IPS-15b (cell line): ENCODE results near the gene INF2.
"Not testable (repeated sequence)": the region's sequence is repeated elsewhere in the genome, so short reads cannot be mapped to it uniquely, and the experiment has no call there.

Experiments
- H3K27me3 ChIP-seq: one replicate; pipeline ENCODE4 v1.6.1; 2013; ENCODE audit warnings: low read length; ENCODE audit not compliant: control insufficient read depth, insufficient read depth
- H3K36me3 ChIP-seq: one replicate; pipeline ENCODE4 v1.6.1; 2013; ENCODE audit warnings: low read length; ENCODE audit not compliant: control insufficient read depth, insufficient read depth
- H3K4me1 ChIP-seq: one replicate; pipeline ENCODE4 v1.6.1; 2013; ENCODE audit warnings: mild to moderate bottlenecking, low read length; ENCODE audit not compliant: control insufficient read depth, insufficient read depth
- H3K4me3 ChIP-seq: one replicate; pipeline ENCODE4 v1.5.1; 2013; ENCODE audit warnings: low read depth, low read length
- H3K9ac ChIP-seq: one replicate; pipeline ENCODE4 v1.6.1; 2013; ENCODE audit warnings: low read depth, mild to moderate bottlenecking, low read length
- H3K9me3 ChIP-seq: one replicate; pipeline ENCODE4 v1.6.1; 2013; ENCODE audit warnings: mild to moderate bottlenecking, low read length; ENCODE audit not compliant: control insufficient read depth, insufficient read depth

Gene INF2

DNA sequence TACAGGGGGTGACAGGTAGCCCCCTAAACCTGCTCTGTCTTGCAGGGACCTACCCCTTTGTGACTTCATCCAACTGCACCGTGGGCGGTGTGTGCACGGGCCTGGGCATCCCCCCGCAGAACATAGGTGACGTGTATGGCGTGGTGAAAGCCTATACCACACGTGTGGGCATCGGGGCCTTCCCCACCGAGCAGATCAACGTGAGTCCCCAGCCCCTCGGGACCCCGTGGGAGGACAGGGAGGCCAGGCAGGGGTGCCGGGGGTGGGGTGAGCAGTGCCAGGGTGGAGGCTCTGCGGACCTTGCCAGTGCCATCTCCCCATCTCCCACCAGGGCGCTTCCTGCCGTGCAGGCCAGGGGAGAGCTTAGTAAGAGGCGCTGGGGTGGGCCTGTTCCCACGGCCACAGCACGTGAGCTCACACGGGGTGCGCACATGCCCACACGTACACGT, 52.4 kb downstream of the INF2 start:
- peaks cover 7% of the 10 kb centered on the region for H3K36me3 ChIP-seq
- H3K9ac ChIP-seq = no peak overlapping the region
- no peaks in the 10 kb centered on the region for H3K4me1 ChIP-seq
- no peak overlapping the region for H3K4me3 ChIP-seq
- H3K27me3 ChIP-seq = no peaks in the 10 kb centered on the region
- H3K9me3 ChIP-seq = no peaks in the 10 kb centered on the region

DNA sequence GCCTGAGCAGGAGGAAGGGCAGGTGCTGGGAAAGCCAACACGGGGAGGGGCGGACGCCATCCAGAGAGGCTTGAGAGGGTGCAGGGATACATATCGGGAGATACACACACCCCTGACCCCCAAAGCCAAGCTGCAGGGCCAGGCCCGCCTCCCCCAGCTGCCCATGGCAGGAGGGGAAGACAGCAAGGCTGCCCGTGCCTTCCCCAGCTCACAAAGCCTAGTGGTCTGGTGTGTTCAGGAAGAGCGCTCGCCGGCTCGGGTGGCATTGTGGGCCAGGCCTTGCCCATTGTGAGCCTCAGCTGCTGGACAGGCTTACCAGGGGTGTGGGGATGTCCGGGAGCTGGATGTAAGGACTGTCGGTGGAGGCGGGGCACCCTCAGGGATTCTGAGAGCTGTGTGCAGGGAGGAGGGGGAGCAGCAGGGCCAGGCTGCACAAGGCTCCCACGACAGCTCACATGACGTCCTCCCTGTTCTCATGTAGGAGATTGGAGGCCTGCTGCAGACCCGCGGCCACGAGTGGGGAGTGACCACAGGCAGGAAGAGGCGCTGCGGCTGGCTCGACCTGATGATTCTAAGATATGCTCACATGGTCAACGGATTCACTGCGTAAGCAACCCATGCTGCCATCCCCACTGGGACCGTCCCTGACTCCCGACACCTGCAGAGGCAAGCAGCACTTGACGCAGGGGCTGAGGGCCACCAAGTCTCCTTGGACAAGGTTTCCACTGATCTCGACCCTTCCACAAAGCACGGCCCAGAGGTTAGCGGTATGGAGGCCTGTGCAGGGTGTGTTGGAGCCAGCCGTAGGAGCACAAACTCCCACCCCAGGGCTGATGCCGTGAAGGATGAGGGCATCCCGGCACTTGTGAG, 53.4 kb downstream of the INF2 start:
- no peaks in the 10 kb centered on the region for H3K4me1 ChIP-seq
- H3K9me3 ChIP-seq = no peaks in the 10 kb centered on the region
- no peaks in the 10 kb centered on the region for H3K27me3 ChIP-seq
- H3K9ac ChIP-seq = no peak overlapping the region
- H3K4me3 ChIP-seq = no peak overlapping the region
- peaks cover 7% of the 10 kb centered on the region for H3K36me3 ChIP-seq

DNA sequence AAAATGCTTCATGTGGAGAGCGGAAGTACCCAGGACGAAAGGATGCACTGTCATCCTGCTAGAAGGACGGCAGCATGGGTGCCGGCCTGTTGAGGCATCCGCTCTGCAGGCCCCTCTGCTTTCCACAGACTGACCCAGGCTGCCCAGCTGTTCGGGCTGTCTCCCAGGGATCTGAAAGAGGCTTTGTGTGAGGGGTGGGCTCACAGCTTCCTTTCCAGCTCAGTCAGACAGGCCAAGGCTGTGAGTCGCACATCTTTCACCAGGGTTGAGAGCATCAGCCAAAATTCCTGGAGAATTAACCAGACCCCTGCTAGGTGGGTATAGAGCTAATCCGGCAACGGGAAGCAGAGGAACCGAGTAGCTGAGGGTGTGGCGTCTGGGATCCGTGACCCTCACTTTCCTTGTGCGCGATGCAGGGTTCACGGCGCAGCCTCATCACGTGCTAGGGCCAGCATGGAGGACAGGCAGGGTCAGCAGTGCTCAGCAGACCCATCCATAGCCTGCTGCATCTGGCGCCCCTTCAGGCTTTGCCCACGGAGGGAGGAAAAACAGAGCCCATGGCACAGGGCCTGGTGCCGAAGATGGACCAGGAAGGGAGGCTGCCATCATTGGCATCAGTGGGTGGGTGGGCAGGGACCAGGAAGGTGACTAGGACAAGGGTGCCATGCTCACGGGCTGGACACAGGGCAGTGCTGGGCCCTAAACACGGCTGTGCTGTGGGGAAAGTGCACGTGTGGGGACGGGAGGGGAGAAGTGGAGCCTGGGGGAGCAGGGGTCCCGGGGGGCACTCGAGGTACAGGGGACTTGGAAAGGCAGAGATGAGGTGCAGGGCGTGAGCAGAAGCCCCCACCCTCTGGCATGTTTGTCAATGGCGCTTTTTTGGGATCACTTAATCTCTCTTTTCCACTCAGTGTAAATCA, 54.3 kb downstream of the INF2 start:
- Histone ChIP-seq H3K4me1 (no peaks in the 10 kb centered on the region), H3K9ac (no peak overlapping the region), H3K9me3 (no peaks in the 10 kb centered on the region), H3K36me3 (peaks cover 7% of the 10 kb centered on the region), H3K27me3 (no peaks in the 10 kb centered on the region), H3K4me3 (no peak overlapping the region)

DNA sequence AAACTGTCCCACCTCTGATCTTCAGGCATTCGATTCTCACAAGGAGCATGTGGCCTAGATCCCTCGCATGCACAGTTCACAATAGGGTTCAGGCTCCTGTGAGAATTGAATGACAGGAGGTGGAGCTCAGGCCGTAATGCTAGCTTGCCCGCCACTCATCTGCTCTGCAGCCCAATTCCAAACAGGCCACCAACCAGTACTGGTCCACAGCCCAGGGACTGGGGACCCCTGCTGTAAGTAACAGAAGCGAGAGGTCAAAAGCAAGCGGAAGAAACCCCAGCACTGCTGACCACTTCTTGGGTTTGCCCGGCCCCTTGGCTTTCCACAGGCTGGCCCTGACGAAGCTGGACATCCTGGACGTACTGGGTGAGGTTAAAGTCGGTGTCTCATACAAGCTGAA, 55.1 kb downstream of the INF2 start:
- H3K27me3 ChIP-seq = no peaks in the 10 kb centered on the region
- no peak overlapping the region for H3K4me3 ChIP-seq
- no peaks in the 10 kb centered on the region for H3K4me1 ChIP-seq
- no peak overlapping the region for H3K9ac ChIP-seq
- peaks cover 7% of the 10 kb centered on the region for H3K36me3 ChIP-seq
- H3K9me3 ChIP-seq = no peaks in the 10 kb centered on the region

DNA sequence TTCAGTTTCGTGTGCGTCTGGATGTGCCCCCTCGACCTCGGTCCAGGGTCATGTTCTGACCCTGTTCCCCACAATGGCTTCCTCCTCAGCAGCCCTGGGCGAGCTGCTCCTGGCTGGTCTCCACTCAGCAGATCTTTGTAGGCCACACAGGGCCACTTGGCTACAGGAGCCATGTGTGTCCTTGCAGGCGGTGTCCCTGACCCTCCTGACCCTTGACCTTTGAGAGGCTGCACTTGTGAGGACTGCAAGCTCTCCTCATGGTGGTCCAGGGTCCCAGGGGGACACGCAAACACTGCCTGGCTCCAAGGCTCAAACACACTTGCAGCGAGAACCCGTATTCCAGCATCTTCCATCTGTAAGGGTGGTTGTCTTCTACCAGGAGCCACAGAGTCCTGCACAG, 56.0 kb downstream of the INF2 start:
- Histone ChIP-seq H3K9me3 (no peaks in the 10 kb centered on the region), H3K27me3 (no peaks in the 10 kb centered on the region), H3K4me1 (no peaks in the 10 kb centered on the region), H3K36me3 (peaks cover 7% of the 10 kb centered on the region), H3K4me3 (no peak overlapping the region), H3K9ac (no peak overlapping the region)

DNA sequence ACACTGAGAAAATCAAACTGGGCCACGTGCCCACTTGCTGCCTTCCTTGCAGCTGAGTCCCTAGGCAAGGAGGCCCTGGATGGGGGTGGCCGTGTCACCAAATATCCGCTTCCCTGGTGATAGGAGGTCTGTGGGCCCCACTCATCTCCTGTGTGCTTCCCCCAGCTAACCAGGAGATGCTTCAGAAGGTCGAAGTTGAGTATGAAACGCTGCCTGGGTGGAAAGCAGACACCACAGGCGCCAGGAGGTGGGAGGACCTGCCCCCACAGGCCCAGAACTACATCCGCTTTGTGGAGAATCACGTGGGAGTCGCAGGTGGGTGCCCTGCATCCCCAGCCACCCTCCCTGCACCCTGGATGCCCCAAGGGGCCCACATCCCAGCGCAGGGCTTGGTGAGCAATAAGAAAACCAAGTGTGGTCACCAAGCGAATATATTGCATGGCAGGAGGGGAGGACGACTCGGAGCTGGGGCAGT, 56.7 kb downstream of the INF2 start:
- Histone ChIP-seq H3K4me3 (no peak overlapping the region), H3K9ac (no peak overlapping the region), H3K9me3 (no peaks in the 10 kb centered on the region), H3K4me1 (no peaks in the 10 kb centered on the region), H3K27me3 (no peaks in the 10 kb centered on the region), H3K36me3 (peaks cover 7% of the 10 kb centered on the region)

DNA sequence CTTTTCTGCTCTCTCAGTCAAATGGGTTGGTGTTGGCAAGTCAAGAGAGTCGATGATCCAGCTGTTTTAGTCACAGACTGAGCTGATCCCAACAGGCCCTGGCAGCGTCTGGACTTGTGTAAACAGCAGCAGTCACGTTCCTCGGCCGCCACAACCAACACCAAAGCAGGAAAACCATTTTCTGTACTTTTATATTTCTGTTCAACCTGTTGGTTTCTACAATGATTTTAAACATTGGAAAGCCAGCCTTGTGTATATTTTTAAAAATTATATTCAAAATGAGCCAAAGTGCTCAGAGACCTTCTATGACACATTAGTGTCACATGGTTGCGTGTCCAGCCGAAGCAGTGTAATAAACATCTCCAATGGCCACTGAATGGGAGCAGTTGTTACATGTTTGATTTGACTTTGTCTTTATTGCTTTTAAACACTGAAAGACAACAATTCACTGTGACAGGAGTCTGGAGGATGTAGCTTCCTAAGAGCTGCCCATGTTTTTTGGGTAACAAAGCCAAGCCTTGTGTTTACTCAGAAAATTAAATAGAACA, 57.6 kb downstream of the INF2 start:
- peaks cover 4% of the 10 kb centered on the region for H3K36me3 ChIP-seq
- H3K27me3 ChIP-seq = no peaks in the 10 kb centered on the region
- no peak overlapping the region for H3K9ac ChIP-seq

DNA sequence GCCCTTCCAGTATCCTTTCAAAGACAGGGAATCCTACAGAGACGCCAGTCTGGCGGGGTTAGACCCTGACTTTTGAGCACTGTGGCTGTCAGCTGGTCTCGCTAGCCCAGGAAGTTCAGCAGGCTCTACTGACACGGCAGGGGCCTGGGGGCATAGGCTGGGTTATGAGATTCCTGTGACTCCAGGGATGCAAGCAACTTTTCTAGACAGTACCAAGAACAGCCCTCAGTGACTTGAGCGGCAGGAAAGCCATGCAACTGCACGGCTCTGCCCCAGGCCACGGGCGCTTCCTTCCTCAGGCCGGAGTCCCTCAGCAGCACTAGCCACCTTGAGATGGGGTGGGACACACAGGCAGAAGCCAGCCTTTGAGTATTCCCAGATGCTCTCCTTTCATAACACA, 58.5 kb downstream of the INF2 start:
- H3K4me1 ChIP-seq = no peaks in the 10 kb centered on the region
- no peaks in the 10 kb centered on the region for H3K9me3 ChIP-seq
- H3K27me3 ChIP-seq = no peaks in the 10 kb centered on the region
- peaks cover 4% of the 10 kb centered on the region for H3K36me3 ChIP-seq
- no peak overlapping the region for H3K4me3 ChIP-seq
- H3K9ac ChIP-seq = no peak overlapping the region

More for the DNA sequence above, 57.6 kb downstream of the INF2 start:
- H3K4me1 ChIP-seq = no peaks in the 10 kb centered on the region
- H3K4me3 ChIP-seq = no peak overlapping the region
- no peaks in the 10 kb centered on the region for H3K9me3 ChIP-seq

DNA sequence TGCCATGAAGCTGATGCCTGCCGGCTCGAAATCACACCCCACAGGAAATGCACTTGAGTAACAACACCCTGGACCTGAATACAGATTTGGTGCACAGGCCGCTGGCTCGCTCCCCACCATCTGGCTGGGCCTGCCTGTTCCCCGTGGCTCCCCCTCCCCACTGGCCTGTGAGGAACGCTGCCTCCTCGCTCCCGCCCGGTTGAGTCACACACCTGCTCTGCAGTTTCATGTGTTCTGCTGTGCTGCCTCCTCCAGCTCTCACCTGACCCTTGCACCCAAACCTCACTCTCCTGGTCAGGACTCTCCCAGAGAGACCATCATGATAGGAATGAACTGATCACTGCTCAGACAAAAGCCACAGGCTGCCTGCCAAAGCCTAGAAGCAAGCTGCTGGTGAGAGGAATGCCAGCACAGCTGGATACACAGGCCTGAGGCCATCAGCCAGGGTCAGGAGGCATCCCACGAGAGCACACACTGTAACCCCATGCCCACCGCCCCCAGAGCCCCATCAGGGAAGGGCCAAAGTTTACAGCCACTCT, 59.8 kb downstream of the INF2 start:
- Histone ChIP-seq H3K9me3 (no peaks in the 10 kb centered on the region), H3K36me3 (peaks cover under 1% of the 10 kb centered on the region), H3K27me3 (no peaks in the 10 kb centered on the region), H3K4me1 (no peaks in the 10 kb centered on the region), H3K9ac (no peak overlapping the region), H3K4me3 (no peak overlapping the region)

DNA sequence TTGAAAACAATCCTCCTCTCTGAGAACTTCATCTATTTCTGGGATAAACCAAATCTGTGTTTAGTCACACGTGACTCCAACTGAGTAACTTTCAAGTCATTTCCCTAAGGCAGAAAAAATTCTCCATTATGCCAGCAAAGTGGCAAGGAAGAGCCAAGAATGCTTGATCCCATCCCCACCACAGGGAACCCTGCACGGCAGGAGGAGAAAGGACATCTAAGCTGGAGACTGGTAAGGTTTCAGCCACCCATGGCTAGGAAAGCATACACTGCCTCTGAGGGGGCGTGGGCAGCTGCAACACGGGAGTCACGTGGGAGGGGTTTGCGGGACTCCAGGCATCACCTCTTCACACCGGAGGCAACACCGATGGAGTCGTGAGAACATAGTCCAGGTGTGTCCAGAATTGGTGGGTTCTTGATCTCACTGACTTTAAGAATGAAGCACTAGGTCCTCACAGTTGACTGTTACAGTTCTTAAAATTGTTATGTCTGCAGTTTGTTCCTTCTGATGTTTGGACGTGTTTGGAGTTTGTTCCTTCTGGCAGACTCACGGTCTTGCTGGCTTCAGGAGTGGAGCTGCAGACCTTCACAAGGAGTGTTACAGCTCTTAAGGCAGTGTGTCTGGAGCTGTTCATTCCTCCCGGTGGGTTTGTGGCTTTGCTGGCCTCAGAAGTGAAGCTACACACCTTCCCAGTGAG, 60.8 kb downstream of the INF2 start:
- Histone ChIP-seq H3K27me3 (no peaks in the 10 kb centered on the region), H3K4me1 (no peaks in the 10 kb centered on the region), H3K9me3 (no peaks in the 10 kb centered on the region), H3K9ac (no peak overlapping the region), H3K36me3 (peaks cover 2% of the 10 kb centered on the region), H3K4me3 (no peak overlapping the region)

DNA sequence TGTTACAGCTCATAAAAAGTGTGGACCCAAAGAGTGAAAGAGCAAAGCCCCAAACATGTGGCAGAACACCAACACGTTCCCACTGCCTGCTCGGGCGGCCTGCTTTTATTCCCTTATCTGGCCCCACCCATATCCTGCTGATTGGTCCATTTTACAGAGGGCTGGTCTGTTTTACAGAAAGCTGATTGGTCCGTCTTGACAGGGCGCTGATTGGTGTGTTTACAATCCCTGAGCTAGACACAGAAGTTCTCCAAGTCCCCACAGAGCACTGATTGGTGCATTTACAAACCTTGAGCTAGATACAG, 61.3 kb downstream of the INF2 start:
- not testable (repeated sequence) for H3K4me3 ChIP-seq, H3K9ac ChIP-seq, H3K9me3 ChIP-seq, H3K27me3 ChIP-seq, H3K4me1 ChIP-seq, H3K36me3 ChIP-seq
